MCF 10A (cell line): ENCODE measurements around the gene JPH3. TPM values are rescaled to one million over a fixed set of nuclear protein-coding genes. Genes with fewer than 3 reads are reported as not detected.

ENCODE experiments used
- BruUV-seq: library from RNA; stranded (reverse); fragments of 400-500 nt; replicated peaks from 2 replicates; lab custom pipeline; 2021; lab: Mats Ljungman, UMichigan
- CTCF ChIA-PET: fragments of 300-600 bp; sonication (Branson Sonifier 250); formaldehyde crosslinking; extraction: SDS; loops from one replicate; lab custom pipeline; 2021; ENCODE audit warnings: antibody characterized with exemption, inconsistent platforms; lab: Yijun Ruan, JAX
- POLR2A ChIA-PET: fragments of 300-600, 350-650 bp; sonication (Branson Sonifier 250); formaldehyde crosslinking; extraction: SDS; loops from one replicate; lab custom pipeline; 2020; ENCODE audit warnings: antibody characterized with exemption, inconsistent platforms; lab: Yijun Ruan, JAX
- DNase-seq: peaks from one replicate; pipeline ENCODE4 v3.0.0-alpha.2; 2018; ENCODE audit not compliant: unreplicated experiment
- H3K27ac Mint-ChIP-seq: one replicate; pipeline ENCODE4 v1.8.0; 2022; ENCODE audit warnings: mild to moderate bottlenecking, low read depth, mixed read lengths; ENCODE audit not compliant: unreplicated experiment
- H3K27me3 Mint-ChIP-seq: one replicate; pipeline ENCODE4 v1.8.0; 2022; ENCODE audit warnings: mixed read lengths; ENCODE audit not compliant: insufficient read depth, unreplicated experiment
- H3K36me3 Mint-ChIP-seq: one replicate; pipeline ENCODE4 v1.8.0; 2022; ENCODE audit warnings: mild to moderate bottlenecking, moderate library complexity, mixed read lengths; ENCODE audit not compliant: insufficient read depth, unreplicated experiment
- H3K4me1 Mint-ChIP-seq: one replicate; pipeline ENCODE4 v1.8.0; 2022; ENCODE audit warnings: mixed read lengths; ENCODE audit not compliant: insufficient read depth, unreplicated experiment
- H3K4me3 Mint-ChIP-seq: one replicate; pipeline ENCODE4 v1.8.0; 2022; ENCODE audit warnings: mild to moderate bottlenecking, moderate library complexity, mixed read lengths; ENCODE audit not compliant: unreplicated experiment
- H3K9me3 Mint-ChIP-seq: one replicate; pipeline ENCODE4 v1.8.0; 2022; ENCODE audit warnings: mixed read lengths; ENCODE audit not compliant: unreplicated experiment
- CTCF ChIP-seq: fragments of 200-600 bp; IDR thresholded peaks from one replicate; pipeline ENCODE4 v1.8.0; 2022; ENCODE audit warnings: antibody characterized with exemption, mild to moderate bottlenecking; ENCODE audit not compliant: unreplicated experiment
- intact Hi-C: fragments of 100-400 bp; cut with micrococcal nuclease; formaldehyde crosslinking; loops from 2 replicates; pipeline ENCODE4 v1.14.1; 2022
- total RNA-seq: library from RNA; stranded (reverse); gene quantifications from 2 replicates; pipeline ENCODE4 v1.2.3, GENCODE V29; 2022

JPH3 gene
- total RNA-seq, 1 experiment from 2014 or later = not detected

GRCh38 chr16:87636050-87636684, 33.9 kb downstream of the JPH3 start:
- DNase-seq = peak; percentile 93
- no peaks in the 10 kb centered on the region for H3K4me1 Mint-ChIP-seq
- intact Hi-C loops = loop anchor here (1.0 to 10.0 kb wide), 7 partner anchors 86 to 573 kb away; partner anchors contain the start of genes C16orf95 and ZCCHC14
- no peaks in the 10 kb centered on the region for H3K36me3 Mint-ChIP-seq
- no TSS peak for BruUV-seq
- no peak overlapping the region for H3K27ac Mint-ChIP-seq
- CTCF ChIA-PET = interaction anchor here (0.6 to 4.2 kb wide), 83 partner anchors 10 to 1071 kb away, joined by 3 to 71 read pairs (median 5); partner anchors contain the start of gene C16orf95
- H3K27me3 Mint-ChIP-seq = peaks cover 32% of the 10 kb centered on the region
- peak; percentile 86 for TF ChIP-seq CTCF
- peak overlapping the region; percentile 67 for H3K4me3 Mint-ChIP-seq
- POLR2A ChIA-PET = interaction anchor here (0.7 to 3.5 kb wide), 16 partner anchors 80 to 317 kb away, joined by 3 to 17 read pairs (median 6); partner anchors contain the start of genes FBXO31, MAP1LC3B and ZCCHC14
- peaks cover 4% of the 10 kb centered on the region for H3K9me3 Mint-ChIP-seq

DNA sequence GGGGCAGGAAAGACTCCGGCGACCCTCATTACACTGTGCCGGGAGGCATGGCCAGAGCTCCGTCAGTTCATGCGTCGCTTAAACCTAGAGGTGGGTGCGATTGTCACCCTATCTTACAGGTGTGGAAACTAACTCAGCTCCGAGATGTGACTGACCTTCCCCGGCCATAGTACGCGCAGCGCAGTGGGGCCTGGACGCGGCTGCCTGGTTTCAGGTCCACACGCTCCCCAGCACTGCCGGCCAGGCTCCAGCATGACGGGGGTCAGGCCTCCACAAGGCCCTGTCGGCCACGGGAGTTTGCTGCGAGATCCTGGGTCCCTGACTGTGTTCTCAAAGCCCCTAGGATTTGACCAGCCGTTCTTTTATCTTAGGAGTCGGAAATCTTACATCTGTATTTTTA, 34.4 kb downstream of the JPH3 start:
- Mint-ChIP-seq H3K4me3 (peak overlapping the region; percentile 67), H3K27me3 (peaks cover 32% of the 10 kb centered on the region), H3K9me3 (no peaks in the 10 kb centered on the region), H3K4me1 (no peaks in the 10 kb centered on the region), H3K36me3 (no peaks in the 10 kb centered on the region), H3K27ac (no peak overlapping the region)
- intact Hi-C loops = loop anchor here (1.0 to 10.0 kb wide), 7 partner anchors 86 to 574 kb away; partner anchors contain the start of genes C16orf95 and ZCCHC14
- DNase-seq = no peak
- TF ChIP-seq CTCF = no peak
- POLR2A ChIA-PET = interaction anchor here (0.8 to 3.5 kb wide), 14 partner anchors 81 to 318 kb away, joined by 3 to 17 read pairs (median 6); partner anchors contain the start of genes FBXO31, MAP1LC3B and ZCCHC14
- BruUV-seq = no TSS peak
- CTCF ChIA-PET = interaction anchor here (0.6 to 4.2 kb wide), 66 partner anchors 10 to 1072 kb away, joined by 3 to 71 read pairs (median 6); partner anchors contain the start of gene C16orf95

GRCh38 chr16:87637357-87637756, 35.0 kb downstream of the JPH3 start:
- ChIA-PET POLR2A (no interaction called here), CTCF (interaction anchor here (0.5 to 4.2 kb wide), 19 partner anchors 13 to 283 kb away, joined by 3 to 71 read pairs (median 10); no protein-coding TSS in a partner anchor)
- DNase-seq = no peak
- Mint-ChIP-seq H3K27ac (no peak overlapping the region), H3K4me1 (no peaks in the 10 kb centered on the region), H3K4me3 (no peak overlapping the region), H3K27me3 (peaks cover 32% of the 10 kb centered on the region), H3K9me3 (no peaks in the 10 kb centered on the region), H3K36me3 (no peaks in the 10 kb centered on the region)
- BruUV-seq = no TSS peak
- intact Hi-C loops = loop anchor here (2.0 to 10.0 kb wide), 4 partner anchors 143 to 575 kb away; partner anchors contain the start of genes C16orf95 and ZCCHC14
- TF ChIP-seq CTCF = no peak

GRCh38 chr16:87638736-87639135, 36.4 kb downstream of the JPH3 start:
- DNase-seq = no peak
- intact Hi-C loops = loop anchor here (10.0 kb wide), 1 partner anchor 144 kb away; the partner anchor contains the start of gene ZCCHC14
- no TSS peak for BruUV-seq
- ChIA-PET CTCF (interaction anchor here (1.5 kb wide), 1 partner anchor 222 kb away, joined by 3 read pairs; no protein-coding TSS in a partner anchor), POLR2A (no interaction called here)
- H3K27me3 Mint-ChIP-seq = peaks cover 45% of the 10 kb centered on the region
- no peaks in the 10 kb centered on the region for H3K36me3 Mint-ChIP-seq
- H3K27ac Mint-ChIP-seq = no peak overlapping the region
- H3K4me1 Mint-ChIP-seq = no peaks in the 10 kb centered on the region
- no peak for TF ChIP-seq CTCF
- no peaks in the 10 kb centered on the region for H3K9me3 Mint-ChIP-seq
- no peak overlapping the region for H3K4me3 Mint-ChIP-seq
